HepG2 (cell line): ENCODE data around the gene MEF2B. TPM values are rescaled to one million over a fixed set of nuclear protein-coding genes. Genes with fewer than 3 reads are reported as not detected.
A peak's percentile ranks its signal among the peaks of the same experiment; 100 is the strongest.

ENCODE experiments used
- GABPB1 ChIP-seq: IDR thresholded peaks from 2 replicates; pipeline ENCODE4 v1.6.1; 2016; ENCODE audit warnings: mild to moderate bottlenecking, missing genetic modification reagents, moderate library complexity, missing compliant biosample characterization
- GTF3A ChIP-seq: sonication (generic); formaldehyde crosslinking; conservative IDR thresholded peaks from 2 replicates; pipeline ENCODE4 v1.4.0; 2020; ENCODE audit warnings: mild to moderate bottlenecking, missing genetic modification reagents
- HNF4A ChIP-seq: sonication (generic); formaldehyde crosslinking; IDR thresholded peaks from 2 replicates; pipeline ENCODE4 v1.4.0; 2020; ENCODE audit warnings: missing genetic modification reagents
- KLF13 ChIP-seq: sonication (generic); formaldehyde crosslinking; IDR thresholded peaks from 2 replicates; pipeline ENCODE4 v1.4.0; 2020; ENCODE audit warnings: mild to moderate bottlenecking, missing genetic modification reagents
- MXI1 ChIP-seq: IDR thresholded peaks from 3 replicates; pipeline ENCODE4 v1.6.1; 2012; ENCODE audit warnings: low read depth, low read length, inconsistent platforms, borderline replicate concordance
- MYNN ChIP-seq: sonication (generic); formaldehyde crosslinking; IDR thresholded peaks from 2 replicates; pipeline ENCODE4 v1.4.0; 2020; ENCODE audit warnings: mild to moderate bottlenecking, low read depth, missing genetic modification reagents
- NCOA2 ChIP-seq: sonication (generic); formaldehyde crosslinking; IDR thresholded peaks from 2 replicates; pipeline ENCODE4 v1.8.0; 2022; ENCODE audit warnings: inconsistent platforms
- NCOR1 ChIP-seq: fragments of 200-600 bp; sonication (generic); IDR thresholded peaks from 2 replicates; pipeline ENCODE4 v1.7.0; 2017; ENCODE audit warnings: antibody characterized with exemption, low read length, borderline replicate concordance
- NFATC3 ChIP-seq: sonication (generic); formaldehyde crosslinking; IDR thresholded peaks from 2 replicates; pipeline ENCODE4 v1.5.1; 2020; ENCODE audit warnings: mild to moderate bottlenecking, missing genetic modification reagents
- NR3C1 ChIP-seq: sonication (generic); formaldehyde crosslinking; IDR thresholded peaks from 2 replicates; pipeline ENCODE4 v1.4.0; 2020; ENCODE audit warnings: missing genetic modification reagents
- PHB2 ChIP-seq: fragments of 450-650 bp; IDR thresholded peaks from 2 replicates; pipeline ENCODE4 v1.6.1; 2018; ENCODE audit not compliant: partially characterized antibody
- PITX1 ChIP-seq: sonication (generic); formaldehyde crosslinking; IDR thresholded peaks from 2 replicates; pipeline ENCODE4 v1.5.1; 2020; ENCODE audit warnings: mild to moderate bottlenecking, missing genetic modification reagents
- POLR2G ChIP-seq: fragments of 200-400 bp; formaldehyde crosslinking; IDR thresholded peaks from 2 replicates; pipeline ENCODE4 v1.6.1; 2018; ENCODE audit warnings: mild to moderate bottlenecking, low read depth, low read length, moderate library complexity
- RBFOX2 ChIP-seq: fragments of 200-400 bp; formaldehyde crosslinking; IDR thresholded peaks from 2 replicates; pipeline ENCODE4 v1.6.1; 2017; ENCODE audit warnings: low read depth, mild to moderate bottlenecking, low read length
- SOX5 ChIP-seq: IDR thresholded peaks from 2 replicates; pipeline ENCODE4 v1.6.1; 2016; ENCODE audit warnings: borderline replicate concordance
- TCF7 ChIP-seq: sonication (generic); IDR thresholded peaks from 2 replicates; pipeline ENCODE4 v1.6.1; 2016; ENCODE audit warnings: antibody characterized with exemption, low read depth
- THYN1 ChIP-seq: sonication (generic); formaldehyde crosslinking; IDR thresholded peaks from 2 replicates; pipeline ENCODE4 v1.8.1; 2023; ENCODE audit warnings: low read depth, mild to moderate bottlenecking, moderate library complexity, missing genetic modification reagents, borderline replicate concordance
- ZBTB21 ChIP-seq: sonication (generic); formaldehyde crosslinking; IDR thresholded peaks from 2 replicates; pipeline ENCODE4 v1.4.0; 2020; ENCODE audit warnings: missing genetic modification reagents
- ZKSCAN5 ChIP-seq: sonication (generic); formaldehyde crosslinking; IDR thresholded peaks from 2 replicates; pipeline ENCODE4 v1.5.1; 2020; ENCODE audit warnings: mild to moderate bottlenecking, missing genetic modification reagents
- ZNF160 ChIP-seq: sonication (generic); formaldehyde crosslinking; IDR thresholded peaks from 2 replicates; pipeline ENCODE4 v1.8.0; 2022; ENCODE audit warnings: mild to moderate bottlenecking, inconsistent platforms, missing genetic modification reagents
- ZNF230 ChIP-seq: sonication (generic); formaldehyde crosslinking; IDR thresholded peaks from 2 replicates; pipeline ENCODE4 v1.4.0; 2020; ENCODE audit warnings: mild to moderate bottlenecking, missing genetic modification reagents
- ZNF253 ChIP-seq: sonication (generic); formaldehyde crosslinking; IDR thresholded peaks from 2 replicates; pipeline ENCODE4 v1.8.0; 2022; ENCODE audit warnings: mild to moderate bottlenecking, missing genetic modification reagents, borderline replicate concordance
- ZNF780A ChIP-seq: sonication (generic); formaldehyde crosslinking; IDR thresholded peaks from 2 replicates; pipeline ENCODE4 v1.8.0; 2022; ENCODE audit warnings: mild to moderate bottlenecking, missing genetic modification reagents, moderate library complexity
- polyA plus RNA-seq, 8 experiments: library from polyadenylated mRNA; depleted of rRNA in 3 of 8; stranded (reverse) in 7 of 8; unstranded in 1 of 8; fragments of >200 nt; fragmentation: Illumina TruSeq in 4 of 8; extraction: Trizol in 4 of 8; gene quantifications; 2 replicates each; pipeline versions ENCODE4 v1.2.1 to v1.2.3, GENCODE V29; 2011 to 2016; ENCODE audit warnings: low read depth in 4 of 8, missing spikeins in 1 of 8, mixed read lengths in 1 of 8; ENCODE audit not compliant: insufficient read depth in 1 of 8
- total RNA-seq, 5 experiments: library from RNA; depleted of rRNA; stranded (reverse); fragments of >200 nt; fragmentation: Illumina TruSeq; extraction: Trizol; gene quantifications; 2 replicates each; pipeline ENCODE4 v1.2.3, GENCODE V29; 2016; ENCODE audit warnings: low read depth in 1 of 5
- TF ChIP-seq, protein P1 (sequence below): sonication (generic); formaldehyde crosslinking; IDR thresholded peaks from 2 replicates; pipeline ENCODE4 v1.5.1; 2020; ENCODE audit warnings: mild to moderate bottlenecking, moderate library complexity, missing genetic modification reagents
- TF ChIP-seq, protein P2 (sequence below): sonication (generic); formaldehyde crosslinking; IDR thresholded peaks from 2 replicates; pipeline ENCODE4 v1.5.0; 2020; ENCODE audit warnings: mild to moderate bottlenecking, missing genetic modification reagents

The MEF2B gene
- total and polyA plus RNA-seq, 2 of the 13 experiments (the other 11 are each of a cell fraction or from before 2014, with no cell fraction given): 1.2 to 1.7 TPM

DNA sequence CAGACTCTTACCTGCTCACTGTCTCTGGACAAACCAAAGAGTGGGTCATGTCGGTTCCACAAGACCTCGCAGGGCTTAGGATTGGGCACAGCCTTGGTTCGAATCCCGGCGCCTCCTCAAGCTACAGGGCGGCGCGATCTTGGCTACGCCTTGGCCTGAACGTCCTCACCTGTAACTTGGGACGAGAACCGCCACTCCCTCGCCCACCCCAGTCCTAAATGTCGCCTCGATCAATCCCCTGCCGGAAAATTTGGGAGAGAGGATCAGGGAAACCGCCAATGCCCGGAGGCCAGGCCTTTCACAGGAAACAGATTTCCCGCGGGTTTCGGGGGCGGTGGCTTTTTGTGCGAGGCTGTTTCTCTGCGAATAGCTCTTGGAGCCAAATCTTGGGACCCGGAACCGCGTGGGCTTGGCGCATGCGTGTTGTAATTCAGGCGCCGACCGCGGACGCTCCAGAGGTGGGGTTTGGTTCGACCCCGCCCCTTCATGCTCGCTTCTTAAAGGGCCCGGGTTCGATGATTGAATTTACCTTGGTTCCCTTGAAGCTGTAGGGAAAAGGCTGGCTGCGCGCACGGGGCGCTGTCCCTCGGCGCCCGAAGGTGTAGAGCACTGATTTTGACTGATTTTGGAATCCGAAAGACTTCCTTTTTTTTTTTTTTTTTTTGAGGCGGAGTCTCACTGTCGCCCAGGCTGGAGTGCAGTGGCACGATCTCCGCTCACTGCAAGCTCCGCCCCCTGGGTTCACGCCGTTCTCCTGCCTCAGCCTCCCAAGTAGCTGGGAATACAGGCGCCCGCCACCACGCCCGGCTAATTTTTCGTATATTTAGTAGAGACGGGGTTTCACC lies 33.2 kb upstream of the MEF2B start, which contains the start of gene NR2C2AP (continued):
- TF ChIP-seq THYN1 (CRISPR knock-in tag) (no peak), NCOA2 (CRISPR knock-in tag) (no peak), MXI1 (peak; percentile 79; the same call in 1 of the 3 replicates), PITX1 (CRISPR knock-in tag) (peak; percentile 16; the same call in 1 of the 2 replicates), GTF3A (CRISPR knock-in tag) (no peak), NFATC3 (CRISPR knock-in tag) (no peak), ZNF253 (CRISPR knock-in tag) (no peak), POLR2G (peak; percentile 70), ZNF160 (CRISPR knock-in tag) (no peak), TCF7 (no peak), SOX5 (CRISPR knock-in tag) (no peak), HNF4A (no peak), NR3C1 (CRISPR knock-in tag) (no peak), MYNN (CRISPR knock-in tag) (no peak), PHB2 (no peak), ZNF230 (peak; percentile 56; the same call in 1 of the 2 replicates), ZKSCAN5 (no peak), ZBTB21 (CRISPR knock-in tag) (no peak), RBFOX2 (peak; percentile 57; the same call in 1 of the 2 replicates), NCOR1 (no peak), KLF13 (no peak), GABPB1 (CRISPR knock-in tag) (peak; percentile 66), ZNF780A (CRISPR knock-in tag) (no peak)
- TF ChIP-seq, protein P1, sequence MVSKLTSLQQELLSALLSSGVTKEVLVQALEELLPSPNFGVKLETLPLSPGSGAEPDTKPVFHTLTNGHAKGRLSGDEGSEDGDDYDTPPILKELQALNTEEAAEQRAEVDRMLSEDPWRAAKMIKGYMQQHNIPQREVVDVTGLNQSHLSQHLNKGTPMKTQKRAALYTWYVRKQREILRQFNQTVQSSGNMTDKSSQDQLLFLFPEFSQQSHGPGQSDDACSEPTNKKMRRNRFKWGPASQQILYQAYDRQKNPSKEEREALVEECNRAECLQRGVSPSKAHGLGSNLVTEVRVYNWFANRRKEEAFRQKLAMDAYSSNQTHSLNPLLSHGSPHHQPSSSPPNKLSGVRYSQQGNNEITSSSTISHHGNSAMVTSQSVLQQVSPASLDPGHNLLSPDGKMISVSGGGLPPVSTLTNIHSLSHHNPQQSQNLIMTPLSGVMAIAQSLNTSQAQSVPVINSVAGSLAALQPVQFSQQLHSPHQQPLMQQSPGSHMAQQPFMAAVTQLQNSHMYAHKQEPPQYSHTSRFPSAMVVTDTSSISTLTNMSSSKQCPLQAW (CRISPR knock-in tag): 0 out of 2 replicates have a peak, but pooled peaks have one; percentile 23
- TF ChIP-seq, protein P2, sequence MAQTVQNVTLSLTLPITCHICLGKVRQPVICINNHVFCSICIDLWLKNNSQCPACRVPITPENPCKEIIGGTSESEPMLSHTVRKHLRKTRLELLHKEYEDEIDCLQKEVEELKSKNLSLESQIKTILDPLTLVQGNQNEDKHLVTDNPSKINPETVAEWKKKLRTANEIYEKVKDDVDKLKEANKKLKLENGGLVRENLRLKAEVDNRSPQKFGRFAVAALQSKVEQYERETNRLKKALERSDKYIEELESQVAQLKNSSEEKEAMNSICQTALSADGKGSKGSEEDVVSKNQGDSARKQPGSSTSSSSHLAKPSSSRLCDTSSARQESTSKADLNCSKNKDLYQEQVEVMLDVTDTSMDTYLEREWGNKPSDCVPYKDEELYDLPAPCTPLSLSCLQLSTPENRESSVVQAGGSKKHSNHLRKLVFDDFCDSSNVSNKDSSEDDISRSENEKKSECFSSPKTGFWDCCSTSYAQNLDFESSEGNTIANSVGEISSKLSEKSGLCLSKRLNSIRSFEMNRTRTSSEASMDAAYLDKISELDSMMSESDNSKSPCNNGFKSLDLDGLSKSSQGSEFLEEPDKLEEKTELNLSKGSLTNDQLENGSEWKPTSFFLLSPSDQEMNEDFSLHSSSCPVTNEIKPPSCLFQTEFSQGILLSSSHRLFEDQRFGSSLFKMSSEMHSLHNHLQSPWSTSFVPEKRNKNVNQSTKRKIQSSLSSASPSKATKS (CRISPR knock-in tag): no peak
